KOPT-K1 (cell line): ENCODE results near the gene CCDC112.

ENCODE experiments used
- H3K27ac ChIP-seq: fragments of 200-600 bp; sonication (generic); 2 replicates; pipeline ENCODE4 v1.5.1; 2016; ENCODE audit warnings: antibody characterized with exemption, mild to moderate bottlenecking, low read depth, low read length; ENCODE audit not compliant: poor library complexity, severe bottlenecking
- H3K36me3 ChIP-seq: fragments of 200-600 bp; sonication (generic); 2 replicates; pipeline ENCODE4 v1.5.1; 2017; ENCODE audit warnings: antibody characterized with exemption, mild to moderate bottlenecking, low read length, moderate library complexity; ENCODE audit not compliant: insufficient read depth
- H3K9me3 ChIP-seq: fragments of 200-600 bp; sonication (generic); 2 replicates; pipeline ENCODE4 v1.5.1; 2017; ENCODE audit warnings: antibody characterized with exemption, low read length, mild to moderate bottlenecking; ENCODE audit not compliant: insufficient read depth, poor library complexity, severe bottlenecking

CCDC112 gene

GRCh38 chr5:115325296-115325959 lies 29.0 kb upstream of the CCDC112 start:
- H3K27ac ChIP-seq, result no peak overlapping the region
- H3K36me3 ChIP-seq, result no peaks in the 10 kb centered on the region
- H3K9me3 ChIP-seq, result no peaks in the 10 kb centered on the region

GRCh38 chr5:115324021-115324420 lies 27.6 kb upstream of the CCDC112 start:
- H3K36me3 ChIP-seq, result no peaks in the 10 kb centered on the region
- no peaks in the 10 kb centered on the region for H3K9me3 ChIP-seq
- H3K27ac ChIP-seq, result no peak overlapping the region

GRCh38 chr5:115322729-115323128 lies 26.3 kb upstream of the CCDC112 start:
- Histone ChIP-seq H3K36me3 (no peaks in the 10 kb centered on the region), H3K27ac (no peak overlapping the region), H3K9me3 (no peaks in the 10 kb centered on the region)

GRCh38 chr5:115321309-115321708 lies 24.9 kb upstream of the CCDC112 start:
- H3K27ac ChIP-seq, result no peak overlapping the region

GRCh38 chr5:115320515-115320914 lies 24.1 kb upstream of the CCDC112 start:
- Histone ChIP-seq H3K36me3 (no peaks in the 10 kb centered on the region), H3K27ac (no peak overlapping the region), H3K9me3 (no peaks in the 10 kb centered on the region)

More at GRCh38 chr5:115321309-115321708, 24.9 kb upstream of the CCDC112 start:
- Histone ChIP-seq H3K36me3 (no peaks in the 10 kb centered on the region), H3K9me3 (no peaks in the 10 kb centered on the region)

GRCh38 chr5:115320006-115320405 lies 23.6 kb upstream of the CCDC112 start:
- Histone ChIP-seq H3K9me3 (no peaks in the 10 kb centered on the region), H3K36me3 (no peaks in the 10 kb centered on the region), H3K27ac (no peak overlapping the region)

GRCh38 chr5:115319007-115319406 lies 22.6 kb upstream of the CCDC112 start:
- Histone ChIP-seq H3K36me3 (no peaks in the 10 kb centered on the region), H3K9me3 (no peaks in the 10 kb centered on the region), H3K27ac (no peak overlapping the region)

GRCh38 chr5:115317736-115318135 lies 21.3 kb upstream of the CCDC112 start:
- Histone ChIP-seq H3K9me3 (no peaks in the 10 kb centered on the region), H3K36me3 (no peaks in the 10 kb centered on the region), H3K27ac (no peak overlapping the region)

- Histone ChIP-seq H3K27ac (no peak overlapping the region), H3K9me3 (no peaks in the 10 kb centered on the region), H3K36me3 (no peaks in the 10 kb centered on the region)
Observed at GRCh38 chr5:115317320-115317719, 20.9 kb upstream of the CCDC112 start.

GRCh38 chr5:115313632-115314031 lies 17.2 kb upstream of the CCDC112 start:
- no peak overlapping the region for H3K27ac ChIP-seq
- H3K9me3 ChIP-seq, result no peaks in the 10 kb centered on the region
- H3K36me3 ChIP-seq, result no peaks in the 10 kb centered on the region

GRCh38 chr5:115313052-115313451 lies 16.6 kb upstream of the CCDC112 start:
- no peaks in the 10 kb centered on the region for H3K36me3 ChIP-seq
- no peak overlapping the region for H3K27ac ChIP-seq

GRCh38 chr5:115309751-115310370 lies 13.4 kb upstream of the CCDC112 start:
- no peaks in the 10 kb centered on the region for H3K9me3 ChIP-seq
- H3K36me3 ChIP-seq, result no peaks in the 10 kb centered on the region

More at GRCh38 chr5:115313052-115313451, 16.6 kb upstream of the CCDC112 start:
- H3K9me3 ChIP-seq, result no peaks in the 10 kb centered on the region

GRCh38 chr5:115308815-115309214 lies 12.4 kb upstream of the CCDC112 start:
- Histone ChIP-seq H3K36me3 (no peaks in the 10 kb centered on the region), H3K9me3 (no peaks in the 10 kb centered on the region), H3K27ac (no peak overlapping the region)

More at GRCh38 chr5:115309751-115310370, 13.4 kb upstream of the CCDC112 start:
- no peak overlapping the region for H3K27ac ChIP-seq

- no peak overlapping the region for H3K27ac ChIP-seq
- no peaks in the 10 kb centered on the region for H3K36me3 ChIP-seq
- H3K9me3 ChIP-seq, result no peaks in the 10 kb centered on the region
Observed at GRCh38 chr5:115306011-115306536, 9.6 kb upstream of the CCDC112 start.

GRCh38 chr5:115304496-115304895 lies 8.0 kb upstream of the CCDC112 start:
- no peaks in the 10 kb centered on the region for H3K9me3 ChIP-seq
- no peaks in the 10 kb centered on the region for H3K36me3 ChIP-seq
- H3K27ac ChIP-seq, result no peak overlapping the region

- Histone ChIP-seq H3K36me3 (no peaks in the 10 kb centered on the region), H3K27ac (no peak overlapping the region), H3K9me3 (no peaks in the 10 kb centered on the region)
Observed at GRCh38 chr5:115298811-115299210, 2.4 kb upstream of the CCDC112 start.
